Fibroblast of lung (primary cell): Measurements from ENCODE around the gene NUP205. TPM values are rescaled to one million over a fixed set of nuclear protein-coding genes. Genes with fewer than 3 reads are reported as not detected.
A peak's percentile ranks its signal among the peaks of the same experiment; 100 is the strongest.

Experiments
- DNase-seq, 2 donors: peaks; one replicate each; pipeline versions ENCODE4 v3.0.0 to v3.0.0-alpha.2; 2010; ENCODE audit warnings: low read depth in 2 of 2
- H2AFZ ChIP-seq: 2 replicates; pipeline ENCODE4 v1.5.1; 2012; ENCODE audit warnings: low read length, control low read depth, inconsistent platforms
- H3K27ac ChIP-seq: 2 replicates; pipeline ENCODE4 v1.5.1; 2011; ENCODE audit warnings: low read length, control low read depth; ENCODE audit not compliant: insufficient read depth
- H3K27me3 ChIP-seq: 2 replicates; pipeline ENCODE4 v1.5.1; 2011; ENCODE audit warnings: mild to moderate bottlenecking, low read length; ENCODE audit not compliant: control insufficient read depth, insufficient read depth
- H3K36me3 ChIP-seq: 2 replicates; pipeline ENCODE4 v1.5.1; 2011; ENCODE audit warnings: low read length; ENCODE audit not compliant: control insufficient read depth, insufficient read depth
- H3K4me1 ChIP-seq: 2 replicates; pipeline ENCODE4 v1.5.1; 2011; ENCODE audit warnings: low read length; ENCODE audit not compliant: control insufficient read depth, insufficient read depth; ENCODE audit errors: extremely low read depth
- H3K4me2 ChIP-seq: 2 replicates; pipeline ENCODE4 v1.5.1; 2011; ENCODE audit warnings: low read length, control low read depth; ENCODE audit not compliant: insufficient read depth; ENCODE audit errors: extremely low read depth
- H3K4me3 ChIP-seq, 4 experiments: fragments of 200-600 bp in 1 of 4; sonication (generic) in 1 of 4; replicated peaks in 1 of 4; 2 replicates each; pipeline ENCODE4 v1.5.1; 2011 to 2016; ENCODE audit warnings: low read length in 4 of 4, low read depth in 3 of 4, mild to moderate bottlenecking in 3 of 4, control low read depth in 2 of 4, inconsistent platforms in 1 of 4, mixed read lengths in 1 of 4; ENCODE audit not compliant: insufficient read depth in 1 of 4; ENCODE audit errors: control extremely low read depth in 1 of 4
- H3K79me2 ChIP-seq: 2 replicates; pipeline ENCODE4 v1.5.1; 2012; ENCODE audit warnings: mild to moderate bottlenecking, low read length, inconsistent platforms; ENCODE audit not compliant: control insufficient read depth, insufficient read depth
- H3K9ac ChIP-seq: 2 replicates; pipeline ENCODE4 v1.5.1; 2011; ENCODE audit warnings: mild to moderate bottlenecking, low read length, control low read depth; ENCODE audit not compliant: insufficient read depth
- H3K9me3 ChIP-seq: 2 replicates; pipeline ENCODE4 v1.5.1; 2012; ENCODE audit warnings: low read depth, low read length; ENCODE audit not compliant: control insufficient read depth, insufficient read depth
- H4K20me1 ChIP-seq: 2 replicates; pipeline ENCODE4 v1.5.1; 2011; ENCODE audit warnings: low read length; ENCODE audit not compliant: control insufficient read depth, insufficient read depth; ENCODE audit errors: extremely low read depth
- EZH2 ChIP-seq: IDR thresholded peaks from 2 replicates; pipeline ENCODE4 v1.5.1; 2012; ENCODE audit warnings: low read length, control low read depth, mild to moderate bottlenecking; ENCODE audit errors: missing control alignments
- polyA plus RNA-seq, 2 donors: library from polyadenylated mRNA; depleted of rRNA in 1 of 2; stranded (reverse) in 1 of 2; unstranded in 1 of 2; fragments of >200 nt; gene quantifications; 2 replicates each; pipeline ENCODE4 v1.2.1, GENCODE V29; 2011 to 2012; ENCODE audit warnings: missing spikeins in 1 of 2
- total RNA-seq: library from RNA; depleted of rRNA; stranded (reverse); fragments of >200 nt; gene quantifications from 2 replicates; pipeline ENCODE4 v1.2.1, GENCODE V29; 2014
- TF ChIP-seq, protein P1 (sequence below), 2 donors: IDR thresholded peaks in 1 of 2; conservative IDR thresholded peaks in 1 of 2; 1 replicate in 1 of 2; 2 replicates in 1 of 2; pipeline ENCODE4 v1.5.1; 2011 to 2012; ENCODE audit warnings: low read length in 2 of 2, control low read depth in 1 of 2, inconsistent platforms in 1 of 2, low read depth in 1 of 2, mild to moderate bottlenecking in 1 of 2

Gene NUP205
- total and polyA plus RNA-seq, 2 donors (not counting 1 experiment from before 2014, with no cell fraction given), result 28.1 to 36.7 TPM

DNA sequence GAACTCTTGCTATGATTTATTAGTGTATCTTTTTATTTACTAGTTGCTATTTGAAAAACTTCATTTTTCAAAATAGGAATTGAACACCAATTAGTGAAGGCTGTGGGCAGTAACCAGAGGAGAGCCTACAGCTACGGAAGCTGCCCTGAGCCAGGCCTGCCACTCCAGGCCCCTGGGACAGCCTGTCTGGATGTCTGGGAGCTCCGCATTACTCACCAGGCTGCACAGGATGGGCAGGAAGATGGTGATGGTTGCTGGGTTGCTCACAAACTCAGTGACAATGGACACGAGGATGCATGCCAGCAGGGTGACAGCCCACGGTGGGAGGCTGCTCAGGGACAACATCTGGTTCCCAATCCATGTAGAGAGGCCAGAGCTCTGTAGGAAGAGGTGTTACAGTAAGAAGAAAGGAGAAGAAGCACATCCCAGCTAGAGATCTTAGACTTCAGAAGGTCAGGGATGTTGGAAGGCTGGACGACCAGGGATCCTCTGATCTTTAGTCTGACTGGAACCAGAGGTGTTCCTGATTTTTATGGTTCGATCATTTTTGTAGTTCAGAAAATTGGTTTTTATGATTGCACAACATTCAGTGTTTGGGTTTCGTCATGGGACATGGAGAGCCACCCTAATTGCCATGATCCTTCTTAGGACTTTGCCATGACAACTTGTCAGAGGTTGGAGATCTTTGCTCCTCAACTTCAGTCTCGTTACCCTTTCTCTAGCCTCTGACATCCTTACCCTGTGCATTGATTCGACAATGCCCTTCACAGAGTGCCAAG, 127.8 kb downstream of the NUP205 start:
- no peak overlapping the region for H3K27ac ChIP-seq
- TF ChIP-seq, protein P1, sequence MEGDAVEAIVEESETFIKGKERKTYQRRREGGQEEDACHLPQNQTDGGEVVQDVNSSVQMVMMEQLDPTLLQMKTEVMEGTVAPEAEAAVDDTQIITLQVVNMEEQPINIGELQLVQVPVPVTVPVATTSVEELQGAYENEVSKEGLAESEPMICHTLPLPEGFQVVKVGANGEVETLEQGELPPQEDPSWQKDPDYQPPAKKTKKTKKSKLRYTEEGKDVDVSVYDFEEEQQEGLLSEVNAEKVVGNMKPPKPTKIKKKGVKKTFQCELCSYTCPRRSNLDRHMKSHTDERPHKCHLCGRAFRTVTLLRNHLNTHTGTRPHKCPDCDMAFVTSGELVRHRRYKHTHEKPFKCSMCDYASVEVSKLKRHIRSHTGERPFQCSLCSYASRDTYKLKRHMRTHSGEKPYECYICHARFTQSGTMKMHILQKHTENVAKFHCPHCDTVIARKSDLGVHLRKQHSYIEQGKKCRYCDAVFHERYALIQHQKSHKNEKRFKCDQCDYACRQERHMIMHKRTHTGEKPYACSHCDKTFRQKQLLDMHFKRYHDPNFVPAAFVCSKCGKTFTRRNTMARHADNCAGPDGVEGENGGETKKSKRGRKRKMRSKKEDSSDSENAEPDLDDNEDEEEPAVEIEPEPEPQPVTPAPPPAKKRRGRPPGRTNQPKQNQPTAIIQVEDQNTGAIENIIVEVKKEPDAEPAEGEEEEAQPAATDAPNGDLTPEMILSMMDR (conservative IDR thresholded peaks at IDR 0.05 in 1 of 2, IDR thresholded peaks at IDR 0.05 in 1 of 2; ENCODE audit: low read depth in 1 of 2, low read length in 2 of 2), result no peak
- no peak for TF ChIP-seq EZH2
- H3K4me1 ChIP-seq, result peaks cover 16% of the 10 kb centered on the region
- no peak overlapping the region for H3K4me3 ChIP-seq
- H4K20me1 ChIP-seq, result no peaks in the 10 kb centered on the region
- no peaks in the 10 kb centered on the region for H3K9me3 ChIP-seq
- no peak overlapping the region for H3K9ac ChIP-seq
- DNase-seq, result peak in 1 of 2 donors; percentile 49
- peaks cover 5% of the 10 kb centered on the region for H3K79me2 ChIP-seq
- H3K27me3 ChIP-seq, result no peaks in the 10 kb centered on the region
- no peak overlapping the region for H3K4me2 ChIP-seq
- H2AFZ ChIP-seq, result no peak overlapping the region
- peaks cover 10% of the 10 kb centered on the region for H3K36me3 ChIP-seq

DNA sequence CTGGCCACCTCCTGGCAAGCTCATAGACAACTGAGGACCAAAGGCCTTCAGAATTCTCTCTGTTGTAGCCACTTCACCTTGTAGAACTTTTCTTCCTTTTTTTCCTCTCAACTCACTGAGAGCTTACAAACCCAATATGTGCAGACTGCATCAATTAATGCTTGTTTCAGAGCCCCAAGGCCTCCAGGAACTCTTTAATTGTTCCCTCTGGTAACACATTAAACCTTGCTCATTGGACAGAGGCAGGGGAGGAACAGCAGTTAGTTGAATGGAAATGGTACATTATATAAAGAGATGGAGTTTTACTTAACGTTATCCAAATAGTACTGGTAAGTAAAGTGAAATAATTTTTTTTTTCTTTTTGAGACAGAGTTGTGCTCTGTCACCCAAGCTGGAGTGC, 129.7 kb downstream of the NUP205 start:
- DNase-seq, result no peak
- no peak for TF ChIP-seq EZH2
- Histone ChIP-seq H3K36me3 (peaks cover 5% of the 10 kb centered on the region), H3K9ac (no peak overlapping the region), H2AFZ (no peak overlapping the region), H3K4me3 (no peak overlapping the region), H3K27me3 (no peaks in the 10 kb centered on the region), H3K4me1 (peaks cover 17% of the 10 kb centered on the region), H3K27ac (no peak overlapping the region), H3K79me2 (peaks cover 3% of the 10 kb centered on the region), H3K4me2 (no peak overlapping the region), H3K9me3 (no peaks in the 10 kb centered on the region), H4K20me1 (no peaks in the 10 kb centered on the region)

DNA sequence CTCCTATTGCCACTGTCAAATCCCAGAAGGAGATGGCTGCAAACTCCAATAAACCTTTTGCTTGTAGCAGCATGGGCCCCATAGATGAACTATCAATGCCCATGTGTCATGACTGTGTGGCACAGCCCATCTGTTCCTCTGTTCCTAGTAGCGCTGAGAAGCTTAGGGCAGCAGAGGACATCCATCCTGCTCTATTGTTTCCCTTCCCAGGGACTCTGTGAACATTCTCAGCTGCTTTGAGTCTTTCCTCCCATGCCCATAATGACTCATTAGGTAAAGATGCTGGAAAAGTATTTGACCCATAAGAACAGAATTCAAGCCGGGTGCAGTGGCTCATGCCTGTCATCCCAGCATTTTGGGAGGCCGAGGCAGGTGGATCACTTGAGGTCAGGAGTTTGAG, 132.8 kb downstream of the NUP205 start:
- H3K4me3 ChIP-seq, result no peak overlapping the region
- peaks cover 4% of the 10 kb centered on the region for H3K4me1 ChIP-seq
- no peaks in the 10 kb centered on the region for H3K79me2 ChIP-seq
- no peaks in the 10 kb centered on the region for H4K20me1 ChIP-seq
- H2AFZ ChIP-seq, result no peak overlapping the region
- H3K27ac ChIP-seq, result no peak overlapping the region
- no peaks in the 10 kb centered on the region for H3K27me3 ChIP-seq
- no peak overlapping the region for H3K4me2 ChIP-seq
- peaks cover 1% of the 10 kb centered on the region for H3K36me3 ChIP-seq
- no peak overlapping the region for H3K9ac ChIP-seq
- no peaks in the 10 kb centered on the region for H3K9me3 ChIP-seq
- no peak for TF ChIP-seq EZH2
- TF ChIP-seq, protein P1 (conservative IDR thresholded peaks at IDR 0.05 in 1 of 2, IDR thresholded peaks at IDR 0.05 in 1 of 2; ENCODE audit: low read depth in 1 of 2, low read length in 2 of 2), result no peak
- peak; percentile 25 to 88 for DNase-seq
